ENCODE data around the gene SLC24A4. TPM values are rescaled to one million over a fixed set of nuclear protein-coding genes. Genes with fewer than 3 reads are reported as not detected.

Gene SLC24A4
- total RNA-seq, 3 donors from 2014 or later (not counting 1 experiment from before 2014, with no cell fraction given), result 1.1 to 3.2 (median 2.1) TPM

- WGBS (ENCODE audit: insufficient coverage), result 77% methylated on average over 14 of the region's 14 CpGs
- TF ChIP-seq CTCF (IDR thresholded peaks at IDR 0.05), result no peak
- Mint-ChIP-seq H3K27ac (peak overlapping the region; percentile 98 to 99), H3K9me3 (no peaks in the 10 kb centered on the region), H3K4me3 (peak overlapping the region; percentile 74), H3K27me3 (ENCODE audit: low read depth in 2 of 2) (no peaks in the 10 kb centered on the region), H3K36me3 (no peaks in the 10 kb centered on the region), H3K4me1 (peaks cover 58 to 94% of the 10 kb centered on the region in 2 donors)
- Histone ChIP-seq H3K36me3 (ENCODE audit: control insufficient read depth, insufficient read depth, low read length) (no peaks in the 10 kb centered on the region), H3K27me3 (ENCODE audit: control insufficient read depth, insufficient read depth, low read length) (no peaks in the 10 kb centered on the region), H3K27ac (ENCODE audit: low read length) (peak overlapping the region; percentile 59), H3K4me1 (ENCODE audit: control insufficient read depth, insufficient read depth, low read length) (peaks cover 97% of the 10 kb centered on the region), H3K9me3 (ENCODE audit: control insufficient read depth, insufficient read depth, low read length) (no peaks in the 10 kb centered on the region), H3K4me3 (ENCODE audit: low read length) (no peak overlapping the region)
- intact Hi-C loops (cut with micrococcal nuclease), result no loop called here
- peak in 1 of 2 donors; percentile 56 for DNase-seq
- peak in 1 of 3 donors; percentile 20 for ATAC-seq
Measured at GRCh38 chr14:92527721-92528120, 204.8 kb downstream of the SLC24A4 start.

GRCh38 chr14:92528486-92529100, 205.6 kb downstream of the SLC24A4 start:
- H3K27ac ChIP-seq (ENCODE audit: low read length), result no peak overlapping the region
- peaks cover under 1% of the 10 kb centered on the region for H3K36me3 ChIP-seq (ENCODE audit: control insufficient read depth, insufficient read depth, low read length)
- TF ChIP-seq CTCF (IDR thresholded peaks at IDR 0.05), result no peak

GRCh38 chr14:92529903-92530302, 206.9 kb downstream of the SLC24A4 start:
- Histone ChIP-seq H3K27ac (ENCODE audit: low read length) (peak overlapping the region; percentile 98), H3K4me1 (ENCODE audit: control insufficient read depth, insufficient read depth, low read length) (peaks cover 87% of the 10 kb centered on the region), H3K27me3 (ENCODE audit: control insufficient read depth, insufficient read depth, low read length) (no peaks in the 10 kb centered on the region), H3K9me3 (ENCODE audit: control insufficient read depth, insufficient read depth, low read length) (no peaks in the 10 kb centered on the region), H3K4me3 (ENCODE audit: low read length) (no peak overlapping the region), H3K36me3 (ENCODE audit: control insufficient read depth, insufficient read depth, low read length) (peaks cover 4% of the 10 kb centered on the region)
- H3K4me3 Mint-ChIP-seq, result peak overlapping the region; percentile 70
- ATAC-seq (peak in 2 of 3 donors; percentile 6 to 23), DNase-seq (no peak)
- H3K36me3 Mint-ChIP-seq, result no peaks in the 10 kb centered on the region
- H3K9me3 Mint-ChIP-seq, result no peaks in the 10 kb centered on the region
- intact Hi-C loops (cut with micrococcal nuclease), result loop anchor here (2.0 to 5.0 kb wide), 2 partner anchors 19 to 57 kb away; no protein-coding TSS in a partner anchor
- H3K27me3 Mint-ChIP-seq (ENCODE audit: low read depth in 2 of 2), result no peaks in the 10 kb centered on the region
- no peak for TF ChIP-seq CTCF (IDR thresholded peaks at IDR 0.05)
- peak overlapping the region; percentile 98 to 99 for H3K27ac Mint-ChIP-seq
- peaks cover 68 to 91% of the 10 kb centered on the region in 2 donors for H3K4me1 Mint-ChIP-seq
- WGBS (ENCODE audit: insufficient coverage), result 15% methylated on average over 3 of the region's 4 CpGs

More at GRCh38 chr14:92528486-92529100, 205.6 kb downstream of the SLC24A4 start:
- Mint-ChIP-seq H3K27ac (peak overlapping the region; percentile 98 to 99), H3K9me3 (no peaks in the 10 kb centered on the region), H3K4me1 (peaks cover 66 to 96% of the 10 kb centered on the region in 2 donors), H3K27me3 (ENCODE audit: low read depth in 2 of 2) (no peaks in the 10 kb centered on the region), H3K4me3 (no peak overlapping the region), H3K36me3 (no peaks in the 10 kb centered on the region)
- Histone ChIP-seq H3K9me3 (ENCODE audit: control insufficient read depth, insufficient read depth, low read length) (no peaks in the 10 kb centered on the region), H3K27me3 (ENCODE audit: control insufficient read depth, insufficient read depth, low read length) (no peaks in the 10 kb centered on the region), H3K4me3 (ENCODE audit: low read length) (no peak overlapping the region), H3K4me1 (ENCODE audit: control insufficient read depth, insufficient read depth, low read length) (peaks cover 93% of the 10 kb centered on the region)
- ATAC-seq (no peak), DNase-seq (no peak)
- intact Hi-C loops (cut with micrococcal nuclease), result no loop called here
- 91% methylated on average over 14 of the region's 14 CpGs for WGBS (ENCODE audit: insufficient coverage)
